Astrocyte (in vitro differentiated cells and primary cell): ENCODE data around the gene CHN1. TPM values are rescaled to one million over a fixed set of nuclear protein-coding genes. Genes with fewer than 3 reads are reported as not detected.
A peak's percentile ranks its signal among the peaks of the same experiment; 100 is the strongest.

Experiments
- DNase-seq: peaks from one replicate; pipeline ENCODE4 v3.0.0-alpha.2; 2010; ENCODE audit warnings: low read depth
- FAIRE-seq: peaks from 2 replicates; lab custom pipeline; 2011; peaks lifted over from hg19 to GRCh38; lab: Jason Lieb, UNC
- H2AFZ ChIP-seq: 2 replicates; pipeline ENCODE4 v1.6.0; 2012; ENCODE audit warnings: low read depth, low read length, inconsistent platforms
- H3K27ac ChIP-seq: 2 replicates; pipeline ENCODE4 v1.5.1; 2011; ENCODE audit warnings: low read depth, low read length, inconsistent platforms
- H3K27me3 ChIP-seq: 2 replicates; pipeline ENCODE4 v1.6.0; 2011; ENCODE audit warnings: low read length, inconsistent platforms; ENCODE audit not compliant: insufficient read depth
- H3K36me3 ChIP-seq: 2 replicates; pipeline ENCODE4 v1.5.1; 2011; ENCODE audit warnings: low read length, inconsistent platforms; ENCODE audit not compliant: insufficient read depth
- H3K4me1 ChIP-seq: 2 replicates; pipeline ENCODE4 v1.5.1; 2011; ENCODE audit warnings: low read length, inconsistent platforms; ENCODE audit not compliant: insufficient read depth
- H3K4me2 ChIP-seq: 2 replicates; pipeline ENCODE4 v1.6.0; 2012; ENCODE audit warnings: low read length, inconsistent platforms
- H3K4me3 ChIP-seq: 2 replicates; pipeline ENCODE4 v1.5.1; 2011; ENCODE audit warnings: low read depth, mild to moderate bottlenecking, low read length, inconsistent platforms; ENCODE audit not compliant: insufficient read depth
- H3K79me2 ChIP-seq: 2 replicates; pipeline ENCODE4 v1.6.0; 2012; ENCODE audit warnings: mild to moderate bottlenecking, low read length, inconsistent platforms; ENCODE audit not compliant: insufficient read depth
- H3K9ac ChIP-seq: 2 replicates; pipeline ENCODE4 v1.6.0; 2012; ENCODE audit warnings: mild to moderate bottlenecking, low read length, inconsistent platforms
- H3K9me3 ChIP-seq: 2 replicates; pipeline ENCODE4 v1.5.1; 2012; ENCODE audit warnings: low read depth, mild to moderate bottlenecking, low read length, inconsistent platforms; ENCODE audit not compliant: insufficient read depth
- H4K20me1 ChIP-seq: 2 replicates; pipeline ENCODE4 v1.6.0; 2012; ENCODE audit warnings: low read length, inconsistent platforms; ENCODE audit not compliant: insufficient read depth
- H3K27ac Mint-ChIP-seq: one replicate; pipeline ENCODE4 v1.8.0; 2021; ENCODE audit warnings: mild to moderate bottlenecking, mixed read lengths; ENCODE audit not compliant: unreplicated experiment
- H3K27me3 Mint-ChIP-seq: one replicate; pipeline ENCODE4 v1.8.0; 2021; ENCODE audit warnings: low read depth, mixed read lengths; ENCODE audit not compliant: unreplicated experiment
- H3K36me3 Mint-ChIP-seq: one replicate; pipeline ENCODE4 v1.8.0; 2021; ENCODE audit warnings: low read depth, mixed read lengths; ENCODE audit not compliant: unreplicated experiment
- H3K4me1 Mint-ChIP-seq: one replicate; pipeline ENCODE4 v1.8.0; 2021; ENCODE audit warnings: low read depth, mixed read lengths; ENCODE audit not compliant: unreplicated experiment
- H3K4me3 Mint-ChIP-seq: one replicate; pipeline ENCODE4 v1.8.0; 2021; ENCODE audit warnings: mild to moderate bottlenecking, moderate library complexity, mixed read lengths; ENCODE audit not compliant: unreplicated experiment
- H3K9me3 Mint-ChIP-seq: one replicate; pipeline ENCODE4 v1.8.0; 2021; ENCODE audit warnings: mild to moderate bottlenecking, mixed read lengths; ENCODE audit not compliant: unreplicated experiment
- CTCF ChIP-seq: IDR thresholded peaks from 2 replicates; pipeline ENCODE4 v1.5.1; 2011; ENCODE audit warnings: low read depth, mild to moderate bottlenecking, inconsistent platforms, low read length, moderate library complexity; ENCODE audit not compliant: insufficient read depth
- EZH2 ChIP-seq: IDR thresholded peaks from 2 replicates; pipeline ENCODE4 v1.6.1; 2012; ENCODE audit warnings: mild to moderate bottlenecking, low read length, inconsistent platforms; ENCODE audit not compliant: insufficient read depth
- total RNA-seq: library from RNA; stranded (reverse); gene quantifications from 2 replicates; pipeline ENCODE4 v1.2.1, GENCODE V29; 2021

The CHN1 gene
- total RNA-seq, 1 donor from 2014 or later, result 23.9 TPM

DNA sequence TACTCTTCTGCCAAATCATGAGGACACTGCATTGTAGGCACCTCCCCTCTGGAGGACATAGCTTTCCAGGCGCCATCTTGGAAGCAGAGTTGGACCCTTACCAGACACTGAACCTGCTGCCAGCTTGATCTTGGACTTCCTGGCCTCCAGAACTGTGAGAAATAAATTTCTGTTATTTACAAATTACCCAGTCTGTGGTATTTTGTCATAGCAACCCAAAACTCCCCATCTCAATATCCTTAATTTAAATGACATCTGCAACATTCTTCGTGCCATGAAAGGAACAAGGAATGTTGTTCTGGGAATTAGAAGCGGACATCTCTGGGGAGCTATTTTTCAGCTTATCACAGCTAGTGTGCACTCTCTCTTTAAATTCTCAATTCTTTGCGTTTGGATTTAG, 183.6 kb downstream of the CHN1 start:
- no peak overlapping the region for H3K27ac ChIP-seq
- Mint-ChIP-seq H3K36me3 (peaks cover 9% of the 10 kb centered on the region), H3K27me3 (no peaks in the 10 kb centered on the region), H3K27ac (no peak overlapping the region), H3K4me1 (peaks cover 9% of the 10 kb centered on the region), H3K4me3 (no peak overlapping the region), H3K9me3 (peaks cover 4% of the 10 kb centered on the region)
- FAIRE-seq, result peak; percentile 37
- H3K4me1 ChIP-seq, result no peaks in the 10 kb centered on the region
- no peaks in the 10 kb centered on the region for H3K36me3 ChIP-seq
- no peak overlapping the region for H3K4me2 ChIP-seq
- no peaks in the 10 kb centered on the region for H3K27me3 ChIP-seq
- no peaks in the 10 kb centered on the region for H4K20me1 ChIP-seq
- no peaks in the 10 kb centered on the region for H3K9me3 ChIP-seq
- H3K79me2 ChIP-seq, result no peaks in the 10 kb centered on the region
- DNase-seq, result no peak
- no peak overlapping the region for H3K4me3 ChIP-seq
- TF ChIP-seq EZH2 (no peak), CTCF (no peak)
- no peak overlapping the region for H3K9ac ChIP-seq
- no peak overlapping the region for H2AFZ ChIP-seq

- peaks cover 7% of the 10 kb centered on the region for H3K4me1 Mint-ChIP-seq
- FAIRE-seq, result no peak
- Histone ChIP-seq H4K20me1 (no peaks in the 10 kb centered on the region), H3K4me2 (no peak overlapping the region), H3K79me2 (no peaks in the 10 kb centered on the region), H2AFZ (no peak overlapping the region), H3K27me3 (no peaks in the 10 kb centered on the region), H3K4me3 (no peak overlapping the region), H3K9ac (no peak overlapping the region), H3K4me1 (no peaks in the 10 kb centered on the region), H3K9me3 (no peaks in the 10 kb centered on the region), H3K36me3 (no peaks in the 10 kb centered on the region), H3K27ac (no peak overlapping the region)
- H3K27ac Mint-ChIP-seq, result no peak overlapping the region
- H3K36me3 Mint-ChIP-seq, result peaks cover 9% of the 10 kb centered on the region
- H3K27me3 Mint-ChIP-seq, result no peaks in the 10 kb centered on the region
- peaks cover 4% of the 10 kb centered on the region for H3K9me3 Mint-ChIP-seq
- TF ChIP-seq EZH2 (no peak), CTCF (no peak)
- no peak for DNase-seq
- no peak overlapping the region for H3K4me3 Mint-ChIP-seq
Measured at GRCh38 chr2:174820361-174820760, 184.8 kb downstream of the CHN1 start.

DNA sequence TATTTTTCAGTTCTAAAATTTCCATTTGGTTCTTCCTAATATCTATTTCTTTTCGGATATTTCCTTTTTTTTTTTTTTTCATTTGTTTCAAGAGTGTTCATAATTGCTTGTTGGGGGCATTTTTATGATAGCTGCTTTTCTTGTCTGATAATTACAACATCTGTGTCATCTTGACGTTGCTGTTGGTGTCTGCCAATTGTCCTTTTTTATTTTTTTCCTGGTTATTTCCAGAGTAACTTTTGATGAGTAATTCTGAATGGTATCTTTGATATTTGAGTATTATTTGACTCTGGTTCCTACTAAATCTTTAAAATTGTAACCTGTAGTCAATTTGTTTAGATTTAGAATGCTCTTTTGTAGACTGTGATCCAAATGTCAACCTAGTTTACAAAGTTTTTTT, 189.7 kb downstream of the CHN1 start:
- Histone ChIP-seq H4K20me1 (no peaks in the 10 kb centered on the region), H3K36me3 (no peaks in the 10 kb centered on the region), H3K79me2 (no peaks in the 10 kb centered on the region), H3K4me1 (no peaks in the 10 kb centered on the region), H3K9ac (no peak overlapping the region), H2AFZ (no peak overlapping the region), H3K9me3 (no peaks in the 10 kb centered on the region), H3K4me3 (no peak overlapping the region), H3K27me3 (no peaks in the 10 kb centered on the region), H3K27ac (no peak overlapping the region), H3K4me2 (no peak overlapping the region)
- Mint-ChIP-seq H3K27me3 (no peaks in the 10 kb centered on the region), H3K4me3 (no peak overlapping the region), H3K27ac (no peak overlapping the region), H3K9me3 (peaks cover 4% of the 10 kb centered on the region), H3K36me3 (peaks cover 6% of the 10 kb centered on the region), H3K4me1 (peaks cover 8% of the 10 kb centered on the region)
- FAIRE-seq (no peak), DNase-seq (peak; percentile 28)
- TF ChIP-seq EZH2 (no peak), CTCF (no peak)
